Upper lobe of left lung (tissue), 6 donors: Measurements from ENCODE around the gene EFHD1. TPM values are rescaled to one million over a fixed set of nuclear protein-coding genes. Genes with fewer than 3 reads are reported as not detected.

Source experiments
- ATAC-seq, 2 donors: fragments of 200-7000 bp; cut with Tn5 transposase; one replicate each; pipeline ENCODE4 v1.9.1; 2022; ENCODE audit warnings: mild to moderate bottlenecking in 2 of 2, moderate library complexity in 2 of 2; ENCODE audit not compliant: low FRiP score in 2 of 2
- DNase-seq, 2 donors: peaks; one replicate each; pipeline ENCODE4 v3.0.0-alpha.2; 2019 to 2020
- H3K27ac ChIP-seq, 4 donors: fragments of 200-600 bp; sonication (generic); one replicate each; pipeline ENCODE4 v1.5.1; 2016 to 2019
- H3K27me3 ChIP-seq, 4 donors: fragments of 200-600 bp; sonication (generic); one replicate each; pipeline ENCODE4 v1.5.1; 2017 to 2019
- H3K36me3 ChIP-seq, 4 donors: fragments of 200-600 bp; sonication (generic); one replicate each; pipeline ENCODE4 v1.5.1; 2016 to 2019
- H3K4me1 ChIP-seq, 4 donors: fragments of 200-600 bp; sonication (generic); one replicate each; pipeline ENCODE4 v1.5.1; 2018 to 2019
- H3K4me3 ChIP-seq, 4 donors: fragments of 200-600 bp; sonication (generic); one replicate each; pipeline ENCODE4 v1.5.1; 2017 to 2019; ENCODE audit warnings: mild to moderate bottlenecking in 2 of 4, moderate library complexity in 1 of 4
- H3K9me3 ChIP-seq, 4 donors: fragments of 200-600 bp; sonication (generic); one replicate each; pipeline ENCODE4 v1.5.1; 2018 to 2019
- EP300 ChIP-seq, 4 donors: sonication (generic); formaldehyde crosslinking; IDR thresholded peaks; one replicate each; pipeline ENCODE4 v1.5.1; 2017; ENCODE audit warnings: antibody characterized with exemption in 4 of 4, control low read depth in 2 of 4
- POLR2A ChIP-seq, 4 donors: fragments of 450-650 bp; IDR thresholded peaks; one replicate each; pipeline ENCODE4 v1.5.1; 2016 to 2017; ENCODE audit warnings: antibody characterized with exemption in 4 of 4, mild to moderate bottlenecking in 2 of 4
- POLR2AphosphoS5 ChIP-seq, 2 donors: sonication (generic); formaldehyde crosslinking; IDR thresholded peaks; one replicate each; pipeline ENCODE4 v1.5.1; 2017; ENCODE audit warnings: antibody characterized with exemption in 2 of 2
- WGBS, 2 donors: methylation state at CpG; one replicate each; pipeline ENCODE4 v1.1.5; 2017 to 2018; 5-methylcytosine and 5-hydroxymethylcytosine counted together
- total RNA-seq, 6 donors: library from RNA; depleted of rRNA in 4 of 6; stranded (reverse); fragments of >200 nt in 4 of 6; gene quantifications; one replicate each; pipeline versions ENCODE4 v1.1.0 to v1.2.1, GENCODE V29; 2016 to 2021
- TF ChIP-seq, protein P1 (sequence below), 6 experiments: fragments of 450-650 bp in 4 of 6; fragments of 200-600 bp in 2 of 6; sonication (generic) in 2 of 6; IDR thresholded peaks; one replicate each; pipeline ENCODE4 v1.5.1; 2016 to 2019; ENCODE audit warnings: antibody characterized with exemption in 6 of 6
- donor health status: DM: no; HTN: no; CAD: no; lungs with moderate emphysema.
- donor health status: DM: no; HTN: yes; CAD: no; lungs with severe emphysema.

Gene EFHD1
- total RNA-seq, 6 donors from 2014 or later = 3.7 to 11.1 (median 5.2) TPM

DNA sequence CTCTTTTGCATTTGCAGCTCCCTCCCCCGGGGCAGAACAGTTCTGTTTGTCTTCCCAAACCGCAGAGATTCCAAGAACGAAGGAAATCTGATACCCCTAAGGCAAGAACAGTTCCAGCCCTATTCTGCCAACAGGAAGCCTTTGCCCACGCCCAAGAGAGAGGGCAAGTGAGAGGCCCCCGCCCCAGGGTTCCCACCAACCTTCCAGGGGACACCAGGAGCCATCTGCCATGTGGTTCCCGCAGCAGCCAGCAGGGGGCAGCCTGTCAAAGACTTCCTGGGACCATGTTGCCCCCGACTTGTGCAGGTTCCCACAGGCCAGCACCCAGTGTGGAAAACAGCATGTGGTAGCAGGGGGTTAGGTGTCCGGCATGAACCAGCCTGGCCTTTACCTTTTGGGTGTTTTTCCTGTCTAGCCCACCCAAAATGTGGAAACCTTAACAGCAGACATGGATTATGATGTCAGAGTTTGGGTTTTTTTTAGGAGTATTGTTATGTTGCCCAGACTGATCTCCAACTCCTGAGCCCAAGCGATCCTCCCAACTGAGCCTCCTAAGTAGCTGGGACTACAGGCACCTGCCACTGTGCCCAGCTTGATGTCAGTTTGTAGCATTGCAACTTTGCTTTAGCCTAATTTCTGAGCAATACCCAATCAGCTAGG, 21.7 kb upstream of the EFHD1 start:
- 51 to 53% methylated on average over 6 to 9 of the region's 9 CpGs for WGBS, 2 donors

DNA sequence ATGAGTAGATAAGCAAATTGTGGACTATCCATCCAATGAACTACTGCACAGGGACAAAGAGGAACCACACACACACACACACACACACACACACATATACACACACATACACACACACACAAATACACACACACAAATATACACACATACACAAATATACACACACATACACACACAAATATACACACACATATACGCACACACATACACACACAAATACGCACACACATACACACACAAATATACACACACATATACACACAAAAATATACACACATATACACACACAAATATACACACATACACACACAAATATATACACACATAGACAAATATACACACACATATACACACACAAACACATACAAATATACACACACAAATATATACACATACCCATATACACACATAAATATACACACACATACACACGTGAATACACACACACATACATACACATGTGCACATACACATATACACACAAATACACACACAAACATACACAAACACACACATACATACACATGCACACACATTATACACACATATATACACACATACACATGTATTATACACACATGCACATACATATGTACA, 19.8 kb upstream of the EFHD1 start:
- no peaks in the 10 kb centered on the region for H3K9me3 ChIP-seq
- TF ChIP-seq, protein P1, sequence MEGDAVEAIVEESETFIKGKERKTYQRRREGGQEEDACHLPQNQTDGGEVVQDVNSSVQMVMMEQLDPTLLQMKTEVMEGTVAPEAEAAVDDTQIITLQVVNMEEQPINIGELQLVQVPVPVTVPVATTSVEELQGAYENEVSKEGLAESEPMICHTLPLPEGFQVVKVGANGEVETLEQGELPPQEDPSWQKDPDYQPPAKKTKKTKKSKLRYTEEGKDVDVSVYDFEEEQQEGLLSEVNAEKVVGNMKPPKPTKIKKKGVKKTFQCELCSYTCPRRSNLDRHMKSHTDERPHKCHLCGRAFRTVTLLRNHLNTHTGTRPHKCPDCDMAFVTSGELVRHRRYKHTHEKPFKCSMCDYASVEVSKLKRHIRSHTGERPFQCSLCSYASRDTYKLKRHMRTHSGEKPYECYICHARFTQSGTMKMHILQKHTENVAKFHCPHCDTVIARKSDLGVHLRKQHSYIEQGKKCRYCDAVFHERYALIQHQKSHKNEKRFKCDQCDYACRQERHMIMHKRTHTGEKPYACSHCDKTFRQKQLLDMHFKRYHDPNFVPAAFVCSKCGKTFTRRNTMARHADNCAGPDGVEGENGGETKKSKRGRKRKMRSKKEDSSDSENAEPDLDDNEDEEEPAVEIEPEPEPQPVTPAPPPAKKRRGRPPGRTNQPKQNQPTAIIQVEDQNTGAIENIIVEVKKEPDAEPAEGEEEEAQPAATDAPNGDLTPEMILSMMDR (IDR thresholded peaks at IDR 0.05) = no peak
- WGBS, 2 donors = 56 to 75% methylated on average over 3 of the region's 3 CpGs
- no peak for ATAC-seq
- no peak overlapping the region for H3K27ac ChIP-seq
- no peak overlapping the region for H3K4me3 ChIP-seq
- DNase-seq = no peak
- H3K4me1 ChIP-seq = peaks cover 0 to 5% (median 0%) of the 10 kb centered on the region in 4 donors
- H3K36me3 ChIP-seq = no peaks in the 10 kb centered on the region
- no peaks in the 10 kb centered on the region for H3K27me3 ChIP-seq

More for the DNA sequence above, 21.7 kb upstream of the EFHD1 start:
- peak; percentile 69 to 89 for DNase-seq
- no peak overlapping the region for H3K27ac ChIP-seq
- no peaks in the 10 kb centered on the region for H3K9me3 ChIP-seq
- no peaks in the 10 kb centered on the region for H3K27me3 ChIP-seq
- peaks cover 0 to 5% (median 0%) of the 10 kb centered on the region in 4 donors for H3K4me1 ChIP-seq
- no peak overlapping the region for H3K4me3 ChIP-seq
- no peaks in the 10 kb centered on the region for H3K36me3 ChIP-seq
- ATAC-seq = peak; percentile 58 to 86
- TF ChIP-seq, protein P1 (IDR thresholded peaks at IDR 0.05) = peak; percentile 69 to 90 (median 78)
- no peak for TF ChIP-seq EP300 (IDR thresholded peaks at IDR 0.05)

DNA sequence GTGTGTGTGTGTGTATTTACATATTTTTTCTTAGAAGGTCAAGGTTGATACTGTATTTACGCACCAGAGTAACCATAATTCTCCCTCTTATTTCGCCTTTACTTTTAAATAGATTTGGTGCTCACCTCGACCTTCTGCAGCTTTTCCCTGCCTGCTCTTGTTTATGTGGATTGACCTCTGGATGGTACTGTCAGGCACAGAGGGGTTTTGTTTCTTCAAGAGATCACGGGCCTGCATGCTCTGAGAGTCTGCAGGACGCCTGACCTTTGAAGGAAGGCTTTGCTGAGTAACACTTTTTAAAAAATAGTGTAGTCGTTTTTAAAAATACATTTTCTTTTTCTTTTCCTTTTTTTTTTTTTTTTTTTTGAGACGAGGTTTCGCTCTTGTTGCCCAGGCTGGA, 18.1 kb upstream of the EFHD1 start:
- ATAC-seq (no peak), DNase-seq (no peak)
- Histone ChIP-seq H3K4me1 (peaks cover 0 to 5% (median 0%) of the 10 kb centered on the region in 4 donors), H3K36me3 (no peaks in the 10 kb centered on the region), H3K27me3 (no peaks in the 10 kb centered on the region), H3K27ac (no peak overlapping the region), H3K4me3 (no peak overlapping the region), H3K9me3 (no peaks in the 10 kb centered on the region)
- TF ChIP-seq, protein P1 (IDR thresholded peaks at IDR 0.05) = no peak
- no peak for TF ChIP-seq POLR2A (IDR thresholded peaks at IDR 0.05)
- TF ChIP-seq POLR2AphosphoS5 (IDR thresholded peaks at IDR 0.05) = no peak
- WGBS, 2 donors = 74 to 76% methylated on average over 8 of the region's 8 CpGs

GRCh38 chr2:232621186-232621585, 12.2 kb upstream of the EFHD1 start:
- 91 to 93% methylated on average over 9 of the region's 9 CpGs for WGBS, 2 donors
- Histone ChIP-seq H3K36me3 (no peaks in the 10 kb centered on the region), H3K4me1 (no peaks in the 10 kb centered on the region), H3K9me3 (no peaks in the 10 kb centered on the region), H3K27me3 (no peaks in the 10 kb centered on the region), H3K4me3 (no peak overlapping the region), H3K27ac (no peak overlapping the region)
- no peak for DNase-seq
- TF ChIP-seq, protein P1 (IDR thresholded peaks at IDR 0.05) = no peak
- TF ChIP-seq EP300 (IDR thresholded peaks at IDR 0.05) = no peak
- no peak for TF ChIP-seq POLR2A (IDR thresholded peaks at IDR 0.05)
- no peak for TF ChIP-seq POLR2AphosphoS5 (IDR thresholded peaks at IDR 0.05)
- no peak for ATAC-seq

GRCh38 chr2:232622563-232622962, 10.8 kb upstream of the EFHD1 start:
- 75 to 83% methylated on average over 7 of the region's 7 CpGs for WGBS, 2 donors
- H3K36me3 ChIP-seq = no peaks in the 10 kb centered on the region
- no peak for DNase-seq
- H3K27me3 ChIP-seq = no peaks in the 10 kb centered on the region
- ATAC-seq = no peak
- no peaks in the 10 kb centered on the region for H3K9me3 ChIP-seq
- H3K4me1 ChIP-seq = no peaks in the 10 kb centered on the region
- TF ChIP-seq EP300 (IDR thresholded peaks at IDR 0.05) = no peak
- TF ChIP-seq, protein P1 (IDR thresholded peaks at IDR 0.05) = no peak
- TF ChIP-seq POLR2A (IDR thresholded peaks at IDR 0.05) = no peak
- TF ChIP-seq POLR2AphosphoS5 (IDR thresholded peaks at IDR 0.05) = no peak
- no peak overlapping the region for H3K27ac ChIP-seq
- no peak overlapping the region for H3K4me3 ChIP-seq
